Fibroblast of peridontal ligament (primary cell): Measurements from ENCODE around the gene METTL13.
A peak's percentile ranks its signal among the peaks of the same experiment; 100 is the strongest.

Source experiments
- DNase-seq: peaks from one replicate; pipeline ENCODE4 v3.0.0-alpha.2; 2010; ENCODE audit errors: extremely low read depth

METTL13 gene, protein sequence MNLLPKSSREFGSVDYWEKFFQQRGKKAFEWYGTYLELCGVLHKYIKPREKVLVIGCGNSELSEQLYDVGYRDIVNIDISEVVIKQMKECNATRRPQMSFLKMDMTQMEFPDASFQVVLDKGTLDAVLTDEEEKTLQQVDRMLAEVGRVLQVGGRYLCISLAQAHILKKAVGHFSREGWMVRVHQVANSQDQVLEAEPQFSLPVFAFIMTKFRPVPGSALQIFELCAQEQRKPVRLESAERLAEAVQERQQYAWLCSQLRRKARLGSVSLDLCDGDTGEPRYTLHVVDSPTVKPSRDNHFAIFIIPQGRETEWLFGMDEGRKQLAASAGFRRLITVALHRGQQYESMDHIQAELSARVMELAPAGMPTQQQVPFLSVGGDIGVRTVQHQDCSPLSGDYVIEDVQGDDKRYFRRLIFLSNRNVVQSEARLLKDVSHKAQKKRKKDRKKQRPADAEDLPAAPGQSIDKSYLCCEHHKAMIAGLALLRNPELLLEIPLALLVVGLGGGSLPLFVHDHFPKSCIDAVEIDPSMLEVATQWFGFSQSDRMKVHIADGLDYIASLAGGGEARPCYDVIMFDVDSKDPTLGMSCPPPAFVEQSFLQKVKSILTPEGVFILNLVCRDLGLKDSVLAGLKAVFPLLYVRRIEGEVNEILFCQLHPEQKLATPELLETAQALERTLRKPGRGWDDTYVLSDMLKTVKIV

GRCh38 chr1:171781176-171781875, at the start of gene METTL13:
Gene METTL13 (plus strand): TSS chr1:171781660. CDS start chr1:171781968, 308 bp downstream.
- peak; percentile 98 for DNase-seq

GRCh38 chr1:171736196-171736595, 45.3 kb upstream of the METTL13 start:
- DNase-seq: no peak

DNA sequence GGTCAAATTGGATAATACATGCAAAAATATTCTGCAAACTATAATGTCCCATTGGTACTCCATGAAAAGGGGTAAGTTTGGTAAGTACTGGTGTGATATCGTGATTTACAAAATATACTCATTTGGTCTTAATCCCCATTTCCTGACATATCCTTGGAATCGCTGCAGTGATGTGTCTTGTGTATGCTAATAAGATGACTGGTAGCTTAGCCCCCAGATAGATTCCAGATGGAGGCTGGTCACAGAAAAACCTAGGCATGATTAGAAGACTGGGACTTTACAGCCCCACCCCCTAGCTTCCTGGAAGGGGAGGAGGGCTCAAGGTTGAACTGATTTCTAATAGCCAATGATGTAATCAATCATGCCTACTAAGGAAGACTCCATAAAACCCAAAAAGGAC, 42.5 kb upstream of the METTL13 start:
- DNase-seq: peak; percentile 15

DNA sequence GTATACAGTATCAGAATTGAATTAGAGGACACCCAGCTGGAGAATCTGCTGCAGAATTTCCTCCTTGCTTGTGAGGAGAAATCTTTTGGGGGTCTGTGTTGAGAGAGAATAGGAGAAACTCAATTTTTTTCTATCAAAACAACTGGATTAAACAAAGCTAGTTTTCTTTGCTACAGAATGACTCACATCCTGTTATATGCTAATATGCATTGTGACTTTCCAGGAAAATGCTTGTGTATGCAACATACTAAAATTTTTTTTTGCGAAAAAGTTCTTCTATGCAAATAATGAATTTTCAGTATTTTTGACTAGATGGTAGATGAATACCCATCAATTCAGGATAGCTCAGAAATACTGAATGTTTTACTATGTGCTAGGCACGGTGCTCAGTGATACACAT, 41.8 kb upstream of the METTL13 start:
- peak; percentile 20 for DNase-seq

GRCh38 chr1:171740356-171740863, 41.0 kb upstream of the METTL13 start:
- peak; percentile 19 for DNase-seq

DNA sequence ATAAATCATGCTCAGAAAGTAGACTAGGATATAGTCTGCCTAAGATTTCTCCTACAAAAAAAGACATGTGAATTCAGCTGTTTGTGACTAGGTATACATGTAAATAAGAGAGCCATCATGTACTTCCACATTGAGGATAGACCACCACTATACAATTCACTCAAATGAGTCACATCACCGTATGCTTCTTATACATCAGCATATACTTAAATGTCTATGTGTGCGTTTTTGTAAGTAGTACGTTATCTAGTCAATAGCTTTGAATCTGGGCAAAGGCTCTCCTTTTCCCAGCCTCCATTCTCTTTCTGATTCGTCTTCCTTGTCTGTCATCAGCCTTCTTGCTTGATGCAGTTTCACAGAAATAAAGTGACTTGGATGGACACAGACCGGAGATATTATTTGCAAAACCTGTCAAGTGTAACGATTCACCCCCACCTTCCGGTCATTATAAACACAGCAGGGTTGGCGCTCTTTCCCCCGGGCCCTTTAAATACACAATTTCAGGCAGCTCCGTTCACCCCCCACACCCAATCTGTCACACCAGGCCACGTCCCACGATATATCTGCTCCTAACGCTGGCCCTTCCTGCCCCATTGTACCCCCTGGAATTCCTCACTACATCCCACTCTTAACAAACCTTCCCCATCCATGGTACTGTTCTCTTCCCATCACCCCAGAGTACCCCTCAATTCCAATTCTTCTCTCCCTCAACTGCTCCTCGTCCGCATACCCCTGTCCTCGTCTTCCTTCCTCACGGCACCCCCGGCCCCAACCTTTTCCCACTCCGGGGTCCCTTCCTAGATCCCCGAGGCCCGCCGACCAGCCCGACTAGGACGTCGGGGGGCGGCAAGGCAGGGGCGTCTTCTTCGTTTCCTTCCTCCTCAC, 40.2 kb upstream of the METTL13 start:
- peak; percentile 38 for DNase-seq

DNA sequence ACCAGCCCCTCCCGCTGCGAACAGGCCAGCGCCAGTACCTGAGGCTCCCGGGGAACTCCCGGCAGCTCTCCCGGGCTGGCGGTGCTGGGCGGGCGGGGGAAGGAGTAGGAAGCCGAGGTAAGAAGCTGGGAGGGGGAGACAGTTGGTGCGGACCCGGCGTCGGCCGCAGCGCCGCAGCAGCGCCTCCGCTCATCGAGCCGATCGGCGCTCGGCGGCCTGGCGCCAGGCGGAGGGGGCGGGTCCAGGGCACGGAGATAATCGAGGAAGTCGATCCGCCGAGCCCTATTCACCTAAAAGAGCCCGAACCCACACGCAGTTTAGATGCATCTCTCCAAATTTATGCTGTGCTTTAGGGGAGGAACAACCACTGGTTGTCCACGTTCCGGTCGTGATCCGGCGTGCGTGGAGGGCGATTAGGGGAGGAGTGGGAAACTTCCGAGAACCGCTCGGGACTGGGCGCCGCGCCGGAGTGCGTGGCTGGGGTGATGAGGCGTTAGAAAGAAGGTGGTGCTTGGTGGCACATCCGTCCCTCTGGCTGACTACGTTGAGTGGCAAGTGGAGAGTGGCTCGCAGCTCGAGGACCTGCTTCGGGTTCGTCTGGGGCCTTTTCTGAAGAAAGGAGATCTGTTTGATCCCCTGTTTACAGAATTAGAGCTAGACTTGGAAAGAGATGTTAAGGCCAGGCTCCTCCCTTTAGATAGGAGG, 39.4 kb upstream of the METTL13 start, which contains the start of gene VAMP4:
TSS of gene VAMP4 (minus strand) at position 194 of the 705 bp plus-strand sequence. CDS start 3,651 bp downstream, outside the sequence.
- DNase-seq: peak; percentile 75

GRCh38 chr1:171742577-171742922, 38.9 kb upstream of the METTL13 start:
- DNase-seq: peak; percentile 59

DNA sequence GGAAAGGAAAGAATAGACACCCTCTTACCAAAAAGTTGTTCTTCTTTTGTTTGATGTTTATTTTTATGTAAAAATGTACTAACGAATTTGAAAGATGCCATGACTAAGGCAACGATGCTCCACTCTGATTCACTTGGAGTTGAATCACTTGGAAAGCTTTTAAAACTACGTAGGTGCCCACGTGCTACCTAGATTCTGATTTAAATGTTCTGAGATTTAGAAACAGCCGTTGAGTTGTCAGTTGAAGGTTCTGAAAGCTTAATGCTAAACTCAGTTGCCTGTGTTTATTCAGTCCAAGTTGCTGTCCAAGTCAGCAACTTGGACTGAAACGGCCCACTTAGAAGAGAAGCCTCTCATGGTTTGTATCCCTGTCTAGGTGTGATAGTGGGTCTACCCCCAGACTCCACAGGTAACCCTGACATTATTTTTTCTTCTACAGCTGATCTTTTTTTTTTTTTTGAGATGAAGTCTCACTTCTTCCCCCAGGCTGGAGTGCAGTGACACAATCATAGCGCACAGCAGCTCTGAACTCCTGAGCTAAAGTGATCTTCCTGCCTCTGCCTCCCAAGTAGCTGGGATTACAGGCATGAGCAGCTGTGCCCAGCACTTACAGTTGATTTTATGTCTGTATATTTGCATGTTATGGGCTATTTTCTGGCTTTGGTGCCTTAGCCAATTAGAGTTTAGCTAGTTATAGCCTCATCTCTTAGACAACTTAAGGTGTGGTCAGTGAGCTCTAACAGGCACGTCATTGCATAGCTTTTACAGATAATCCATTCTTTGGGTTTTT, 38.2 kb upstream of the METTL13 start:
- DNase-seq: peak; percentile 90

DNA sequence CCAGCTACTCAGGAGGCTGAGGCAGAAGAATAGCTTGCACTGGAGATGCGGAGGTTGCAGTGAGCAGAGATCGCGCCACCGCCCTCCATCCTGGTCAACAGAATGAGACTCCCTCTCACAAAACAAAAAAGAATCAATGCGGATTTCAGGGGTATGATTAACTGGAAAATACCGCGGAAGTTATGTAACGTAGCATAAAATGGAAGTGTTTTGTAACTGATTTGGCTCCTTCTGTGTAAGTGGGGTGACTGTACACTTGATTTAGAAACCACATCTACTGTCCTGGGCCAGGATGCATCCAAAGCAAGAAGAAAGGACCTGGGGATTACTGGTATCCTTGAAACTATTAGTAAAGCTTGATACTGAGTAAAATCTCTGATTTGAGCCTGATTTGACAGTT, 36.5 kb upstream of the METTL13 start:
- DNase-seq: no peak

DNA sequence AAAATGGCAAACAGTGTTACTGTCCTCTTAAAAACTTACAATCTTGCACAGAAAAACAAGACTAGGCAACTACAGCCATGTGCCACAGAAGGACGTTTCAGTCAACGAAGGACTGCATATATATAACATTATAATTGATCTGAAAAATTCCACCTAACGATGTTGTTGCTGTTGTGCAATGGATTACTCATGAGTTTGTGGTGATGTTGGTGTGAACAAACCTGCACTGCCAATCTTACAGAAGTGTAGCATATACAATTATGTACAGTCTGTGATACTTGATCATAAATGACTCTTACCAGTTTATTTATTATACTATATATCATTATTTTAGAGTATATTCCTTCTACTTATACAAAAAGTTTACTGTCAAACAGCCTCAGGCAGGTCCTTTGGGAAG, 32.8 kb upstream of the METTL13 start:
- DNase-seq: no peak

DNA sequence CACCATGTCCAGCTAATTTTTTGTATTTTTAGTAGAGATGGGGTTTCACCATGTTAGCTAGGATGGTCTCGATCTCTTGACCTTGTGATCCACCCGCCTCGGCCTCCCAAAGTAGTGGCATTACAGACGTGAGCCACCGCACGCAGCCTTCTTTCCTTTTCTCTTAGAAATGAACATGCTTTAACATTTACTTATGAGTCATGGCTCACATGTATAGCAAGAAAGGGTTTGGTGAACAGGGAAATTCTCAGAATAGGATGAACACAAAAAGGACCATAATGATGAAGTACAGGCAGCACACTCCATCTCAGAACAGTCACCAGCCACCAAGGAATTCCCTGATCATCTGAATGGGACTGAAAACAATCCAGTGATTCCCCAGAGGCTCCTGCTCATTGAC, 30.2 kb upstream of the METTL13 start:
- DNase-seq: no peak

- DNase-seq: no peak
These were observed 28.3 kb upstream of the METTL13 start for GRCh38 chr1:171753182-171753581.

GRCh38 chr1:171753685-171754352, 27.6 kb upstream of the METTL13 start:
- DNase-seq: peak; percentile 8

DNA sequence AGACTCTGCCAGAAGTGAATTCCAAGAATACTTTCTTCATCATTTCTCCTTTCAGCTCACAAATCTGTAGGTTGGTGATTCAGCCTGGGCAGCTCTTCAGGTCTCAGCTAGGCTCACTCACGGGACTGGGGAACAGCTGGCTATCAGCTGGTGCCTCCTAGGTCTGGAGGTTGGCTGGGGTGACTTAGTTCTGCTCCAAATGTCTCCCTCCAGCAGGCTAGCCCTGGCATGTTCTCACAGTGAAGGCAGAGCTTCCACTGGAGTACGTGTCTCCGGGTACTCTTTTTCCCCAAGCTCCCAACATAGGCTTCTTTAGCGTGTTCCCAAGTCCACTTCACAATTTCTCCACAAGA, 27.1 kb upstream of the METTL13 start:
- DNase-seq: peak; percentile 69

GRCh38 chr1:171754971-171755370, 26.5 kb upstream of the METTL13 start:
- no peak for DNase-seq

DNA sequence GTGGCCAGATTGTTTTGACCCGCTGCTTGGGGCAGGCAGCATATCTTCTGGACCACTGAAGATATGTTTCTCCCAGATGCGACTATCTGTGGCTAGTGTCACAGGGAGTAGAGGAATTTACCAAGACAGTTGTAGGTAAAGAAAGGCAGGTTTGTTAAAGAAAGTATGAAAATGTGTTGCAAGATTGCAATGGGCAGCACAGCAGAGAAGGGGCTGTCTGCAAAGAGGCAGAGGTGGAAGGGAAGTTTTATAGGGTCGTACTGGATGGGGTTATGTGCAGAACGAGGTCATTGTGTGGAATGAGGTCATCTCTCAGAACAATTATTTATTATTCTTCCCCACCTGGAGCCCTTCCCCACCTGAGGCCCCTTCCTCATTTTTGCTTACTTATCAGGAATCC, 24.6 kb upstream of the METTL13 start:
- no peak for DNase-seq

GRCh38 chr1:171758011-171758410, 23.4 kb upstream of the METTL13 start:
- no peak for DNase-seq

GRCh38 chr1:171762143-171762563, 19.3 kb upstream of the METTL13 start:
- DNase-seq: no peak
